HEK293 (cell line): ENCODE measurements around the gene TUFM.

Experiments
- CTCF ChIA-PET: fragments of 350-600 bp; formaldehyde crosslinking; extraction: SDS; loops from one replicate; lab custom pipeline; 2021; ENCODE audit warnings: antibody characterized with exemption; lab: Yijun Ruan, JAX
- POLR2A ChIA-PET: fragments of 300-600 bp; formaldehyde crosslinking; extraction: SDS; loops from one replicate; lab custom pipeline; 2020; ENCODE audit warnings: antibody characterized with exemption, inconsistent platforms; lab: Yijun Ruan, JAX
- H3K27ac ChIP-seq: fragments of 200-500 bp; sonication (Bioruptor generic); 2 replicates; pipeline ENCODE4 v1.5.1; 2014; ENCODE audit warnings: low read depth, low read length, control low read depth, inconsistent platforms; ENCODE audit errors: extremely low read depth
- H3K36me3 ChIP-seq, 2 experiments: fragments of 200-500 bp in 1 of 2; sonication (Bioruptor generic) in 1 of 2; 1 replicate in 1 of 2; 2 replicates in 1 of 2; pipeline ENCODE4 v1.5.1; 2014 to 2017; ENCODE audit warnings: inconsistent platforms in 2 of 2, low read length in 2 of 2; ENCODE audit not compliant: control insufficient read depth in 2 of 2, insufficient read depth in 1 of 2
- H3K4me1 ChIP-seq: fragments of 200-500 bp; sonication (Bioruptor generic); 2 replicates; pipeline ENCODE4 v1.5.1; 2014; ENCODE audit warnings: mild to moderate bottlenecking, low read length, inconsistent platforms; ENCODE audit not compliant: control insufficient read depth, insufficient read depth
- H3K4me3 ChIP-seq: 2 replicates; pipeline ENCODE4 v1.5.1; 2011; ENCODE audit warnings: low read depth, mild to moderate bottlenecking, control low read depth, low read length, moderate library complexity
- H3K9me3 ChIP-seq: fragments of 200-500 bp; sonication (Bioruptor generic); 2 replicates; pipeline ENCODE4 v1.5.1; 2014; ENCODE audit warnings: low read depth, low read length, inconsistent platforms; ENCODE audit not compliant: control insufficient read depth, insufficient read depth
- FEZF1 ChIP-seq: fragments of 450-650 bp; formaldehyde crosslinking; IDR thresholded peaks from 2 replicates; pipeline ENCODE4 v1.5.1; 2016; ENCODE audit warnings: missing biosample characterization, missing genetic modification characterization
- IKZF3 ChIP-seq: fragments of 450-650 bp; IDR thresholded peaks from 2 replicates; pipeline ENCODE4 v1.5.0; 2018; ENCODE audit warnings: missing biosample characterization, mild to moderate bottlenecking, missing genetic modification characterization, moderate library complexity
- OVOL3 ChIP-seq: fragments of 450-650 bp; formaldehyde crosslinking; IDR thresholded peaks from 2 replicates; pipeline ENCODE4 v1.5.1; 2016; ENCODE audit warnings: missing biosample characterization, missing genetic modification characterization
- RBAK ChIP-seq: fragments of 450-650 bp; formaldehyde crosslinking; IDR thresholded peaks from 2 replicates; pipeline ENCODE4 v1.5.1; 2016; ENCODE audit warnings: missing biosample characterization, missing genetic modification characterization
- SCRT1 ChIP-seq: fragments of 450-650 bp; formaldehyde crosslinking; IDR thresholded peaks from 2 replicates; pipeline ENCODE4 v1.5.1; 2016; ENCODE audit warnings: missing biosample characterization, missing genetic modification characterization, borderline replicate concordance
- ZBTB17 ChIP-seq: fragments of 450-650 bp; formaldehyde crosslinking; IDR thresholded peaks from 2 replicates; pipeline ENCODE4 v1.5.1; 2016; ENCODE audit warnings: missing biosample characterization, missing genetic modification characterization
- ZBTB20 ChIP-seq: fragments of 450-650 bp; formaldehyde crosslinking; IDR thresholded peaks from 2 replicates; pipeline ENCODE4 v1.5.1; 2016; ENCODE audit warnings: missing biosample characterization, missing genetic modification characterization
- ZBTB49 ChIP-seq: fragments of 450-650 bp; formaldehyde crosslinking; IDR thresholded peaks from 2 replicates; pipeline ENCODE4 v1.5.1; 2016; ENCODE audit warnings: missing biosample characterization, missing genetic modification characterization, low read depth
- ZBTB8A ChIP-seq: fragments of 450-650 bp; formaldehyde crosslinking; IDR thresholded peaks from 2 replicates; pipeline ENCODE4 v1.5.1; 2016; ENCODE audit warnings: missing biosample characterization, missing genetic modification characterization
- ZNF138 ChIP-seq: fragments of 450-650 bp; formaldehyde crosslinking; IDR thresholded peaks from 2 replicates; pipeline ENCODE4 v1.5.1; 2016; ENCODE audit warnings: missing biosample characterization, missing genetic modification characterization, borderline replicate concordance
- ZNF280C ChIP-seq: fragments of 450-650 bp; formaldehyde crosslinking; IDR thresholded peaks from 2 replicates; pipeline ENCODE4 v1.5.1; 2016; ENCODE audit warnings: missing biosample characterization, missing genetic modification characterization
- ZNF335 ChIP-seq: fragments of 450-650 bp; formaldehyde crosslinking; conservative IDR thresholded peaks from 2 replicates; pipeline ENCODE4 v1.5.1; 2016; ENCODE audit warnings: missing biosample characterization, missing genetic modification characterization
- ZNF514 ChIP-seq: fragments of 450-650 bp; formaldehyde crosslinking; IDR thresholded peaks from 2 replicates; pipeline ENCODE4 v1.5.1; 2016; ENCODE audit warnings: missing biosample characterization, missing genetic modification characterization
- ZNF555 ChIP-seq: fragments of 450-650 bp; formaldehyde crosslinking; conservative IDR thresholded peaks from 2 replicates; pipeline ENCODE4 v1.5.1; 2017; ENCODE audit warnings: missing biosample characterization, mild to moderate bottlenecking, missing genetic modification characterization, inconsistent platforms
- ZNF560 ChIP-seq: fragments of 450-650 bp; formaldehyde crosslinking; IDR thresholded peaks from 2 replicates; pipeline ENCODE4 v1.5.1; 2017; ENCODE audit warnings: missing biosample characterization, missing genetic modification characterization, borderline replicate concordance
- ZNF660 ChIP-seq: fragments of 450-650 bp; IDR thresholded peaks from 2 replicates; pipeline ENCODE4 v1.5.1; 2018; ENCODE audit warnings: missing biosample characterization, mild to moderate bottlenecking, missing genetic modification characterization
- ZNF692 ChIP-seq: fragments of 450-650 bp; formaldehyde crosslinking; IDR thresholded peaks from 2 replicates; pipeline ENCODE4 v1.5.1; 2016; ENCODE audit warnings: missing biosample characterization, missing genetic modification characterization
- ZSCAN30 ChIP-seq: fragments of 450-650 bp; IDR thresholded peaks from 2 replicates; pipeline ENCODE4 v1.5.1; 2018; ENCODE audit warnings: missing biosample characterization, mild to moderate bottlenecking, missing genetic modification characterization, moderate library complexity

TUFM gene

GRCh38 chr16:28838558-28838918 is 7.6 kb downstream of the TUFM start:
- Histone ChIP-seq H3K36me3 (peaks cover 15 to 74% of the 10 kb centered on the region in 2 experiments; a peak in 2 of 3 replicates), H3K4me1 (no peaks in the 10 kb centered on the region), H3K27ac (no peak overlapping the region), H3K4me3 (no peak overlapping the region), H3K9me3 (no peaks in the 10 kb centered on the region)
- no peak for TF ChIP-seq ZSCAN30 (tag by site-specific recombination)
- no peak for TF ChIP-seq SCRT1 (tag by site-specific recombination)
- no peak for TF ChIP-seq ZBTB8A (tag by site-specific recombination)
- TF ChIP-seq ZNF514 (tag by site-specific recombination), result no peak
- no peak for TF ChIP-seq FEZF1 (tag by site-specific recombination)
- TF ChIP-seq ZNF555 (tag by site-specific recombination), result no peak
- no peak for TF ChIP-seq ZNF280C (tag by site-specific recombination)
- TF ChIP-seq ZNF560 (tag by site-specific recombination), result no peak
- TF ChIP-seq ZNF335 (tag by site-specific recombination), result no peak
- no peak for TF ChIP-seq ZBTB49
- TF ChIP-seq ZBTB20 (tag by site-specific recombination), result no peak
- TF ChIP-seq RBAK (tag by site-specific recombination), result no peak
- no peak for TF ChIP-seq ZNF138 (tag by site-specific recombination)
- CTCF ChIA-PET, result interaction anchor here (0.7 to 0.9 kb wide), 2 partner anchors 8 to 25 kb away, joined by 3 to 4 read pairs; partner anchors contain the start of gene SH2B1
- POLR2A ChIA-PET, result interaction anchor here (0.7 to 1.8 kb wide), 8 partner anchors 8 to 107 kb away, joined by 3 to 8 read pairs (median 4); no protein-coding TSS in a partner anchor

- POLR2A ChIA-PET, result interaction anchor here (0.7 to 1.8 kb wide), 9 partner anchors 8 to 108 kb away, joined by 3 to 8 read pairs (median 3); partner anchors contain the start of genes ATXN2L and TUFM
- CTCF ChIA-PET, result interaction anchor here (0.7 to 0.9 kb wide), 2 partner anchors 9 to 25 kb away, joined by 3 to 4 read pairs; partner anchors contain the start of gene SH2B1
Observed at GRCh38 chr16:28837672-28838557, 8.2 kb downstream of the TUFM start.

More at GRCh38 chr16:28837672-28838557, 8.2 kb downstream of the TUFM start:
- Histone ChIP-seq H3K4me3 (no peak overlapping the region), H3K27ac (no peak overlapping the region), H3K4me1 (no peaks in the 10 kb centered on the region), H3K36me3 (peaks cover 21 to 74% of the 10 kb centered on the region in 2 experiments; a peak in 2 of 3 replicates), H3K9me3 (no peaks in the 10 kb centered on the region)
- TF ChIP-seq ZBTB17 (tag by site-specific recombination), result peak; percentile 39; the same call in 1 of the 2 replicates
- TF ChIP-seq OVOL3 (tag by site-specific recombination), result no peak
- TF ChIP-seq ZNF660 (tag by site-specific recombination), result peak; percentile 33; the same call in 1 of the 2 replicates
- TF ChIP-seq IKZF3, result 0 out of 2 replicates have a peak, but pooled peaks have one; percentile 39
- TF ChIP-seq ZNF692 (tag by site-specific recombination), result no peak
